ENCODE results near the gene VSIG10. TPM values are rescaled to one million over a fixed set of nuclear protein-coding genes. Genes with fewer than 3 reads are reported as not detected.

VSIG10 gene
- total and polyA plus RNA-seq, 2 of the 13 experiments (the other 11 are each of a cell fraction or from before 2014, with no cell fraction given) = 25.6 to 42.5 TPM

DNA sequence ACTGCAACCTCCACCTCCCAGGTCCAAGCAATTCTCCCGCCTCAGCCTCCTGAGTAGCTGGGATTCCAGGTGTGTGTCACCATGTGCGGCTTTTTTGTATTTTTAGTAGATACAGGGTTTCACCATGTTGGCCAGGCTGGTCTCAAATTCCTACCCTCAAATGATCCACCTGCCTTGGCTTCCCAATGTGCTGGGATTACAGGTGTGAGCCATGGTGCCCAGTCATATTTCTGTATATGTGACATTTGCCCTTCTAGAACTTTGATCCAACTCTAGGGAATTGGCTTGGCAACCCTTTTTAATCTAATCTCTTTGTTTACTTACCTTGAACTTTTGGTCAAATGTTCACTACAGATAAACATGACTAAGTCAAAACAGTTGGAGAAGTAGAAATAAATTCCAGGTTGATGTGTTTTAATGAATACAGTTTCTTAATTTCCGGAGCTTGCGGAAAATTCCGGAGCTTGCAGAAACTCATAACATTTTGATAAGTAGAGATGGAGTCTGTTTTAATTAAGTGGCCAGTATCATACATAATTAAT, 20.6 kb upstream of the VSIG10 start (continued):
- TF ChIP-seq, protein P1, sequence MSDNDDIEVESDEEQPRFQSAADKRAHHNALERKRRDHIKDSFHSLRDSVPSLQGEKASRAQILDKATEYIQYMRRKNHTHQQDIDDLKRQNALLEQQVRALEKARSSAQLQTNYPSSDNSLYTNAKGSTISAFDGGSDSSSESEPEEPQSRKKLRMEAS (IDR thresholded peaks at IDR 0.05) = peak; percentile 80; the same call in 1 of the 2 replicates
- no peak for TF ChIP-seq ZNF709 (CRISPR knock-in tag; IDR thresholded peaks at IDR 0.05)
- no peak; the same call in 1 of the 2 replicates for TF ChIP-seq KMT2B (CRISPR knock-in tag; IDR thresholded peaks at IDR 0.05)
- TF ChIP-seq, protein P2, sequence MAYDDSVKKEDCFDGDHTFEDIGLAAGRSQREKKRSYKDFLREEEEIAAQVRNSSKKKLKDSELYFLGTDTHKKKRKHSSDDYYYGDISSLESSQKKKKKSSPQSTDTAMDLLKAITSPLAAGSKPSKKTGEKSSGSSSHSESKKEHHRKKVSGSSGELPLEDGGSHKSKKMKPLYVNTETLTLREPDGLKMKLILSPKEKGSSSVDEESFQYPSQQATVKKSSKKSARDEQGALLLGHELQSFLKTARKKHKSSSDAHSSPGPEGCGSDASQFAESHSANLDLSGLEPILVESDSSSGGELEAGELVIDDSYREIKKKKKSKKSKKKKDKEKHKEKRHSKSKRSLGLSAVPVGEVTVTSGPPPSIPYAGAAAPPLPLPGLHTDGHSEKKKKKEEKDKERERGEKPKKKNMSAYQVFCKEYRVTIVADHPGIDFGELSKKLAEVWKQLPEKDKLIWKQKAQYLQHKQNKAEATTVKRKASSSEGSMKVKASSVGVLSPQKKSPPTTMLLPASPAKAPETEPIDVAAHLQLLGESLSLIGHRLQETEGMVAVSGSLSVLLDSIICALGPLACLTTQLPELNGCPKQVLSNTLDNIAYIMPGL (CRISPR knock-in tag; IDR thresholded peaks at IDR 0.05; ENCODE audit: borderline replicate concordance in 1 of 2, low read depth in 1 of 2) = peak in 1 of 2 experiments; percentile 23; a peak in 1 of 4 replicates
- TF ChIP-seq, protein P3, sequence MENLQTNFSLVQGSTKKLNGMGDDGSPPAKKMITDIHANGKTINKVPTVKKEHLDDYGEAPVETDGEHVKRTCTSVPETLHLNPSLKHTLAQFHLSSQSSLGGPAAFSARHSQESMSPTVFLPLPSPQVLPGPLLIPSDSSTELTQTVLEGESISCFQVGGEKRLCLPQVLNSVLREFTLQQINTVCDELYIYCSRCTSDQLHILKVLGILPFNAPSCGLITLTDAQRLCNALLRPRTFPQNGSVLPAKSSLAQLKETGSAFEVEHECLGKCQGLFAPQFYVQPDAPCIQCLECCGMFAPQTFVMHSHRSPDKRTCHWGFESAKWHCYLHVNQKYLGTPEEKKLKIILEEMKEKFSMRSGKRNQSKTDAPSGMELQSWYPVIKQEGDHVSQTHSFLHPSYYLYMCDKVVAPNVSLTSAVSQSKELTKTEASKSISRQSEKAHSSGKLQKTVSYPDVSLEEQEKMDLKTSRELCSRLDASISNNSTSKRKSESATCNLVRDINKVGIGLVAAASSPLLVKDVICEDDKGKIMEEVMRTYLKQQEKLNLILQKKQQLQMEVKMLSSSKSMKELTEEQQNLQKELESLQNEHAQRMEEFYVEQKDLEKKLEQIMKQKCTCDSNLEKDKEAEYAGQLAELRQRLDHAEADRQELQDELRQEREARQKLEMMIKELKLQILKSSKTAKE (CRISPR knock-in tag; IDR thresholded peaks at IDR 0.05; ENCODE audit: borderline replicate concordance) = 0 out of 2 replicates have a peak, but pooled peaks have one; percentile 48
- peak; percentile 49; the same call in 1 of the 2 replicates for TF ChIP-seq TBX3 (IDR thresholded peaks at IDR 0.05; ENCODE audit: borderline replicate concordance)
- TF ChIP-seq ZNF788 (CRISPR knock-in tag; IDR thresholded peaks at IDR 0.05; ENCODE audit: borderline replicate concordance) = no peak
- TF ChIP-seq MTF2 (CRISPR knock-in tag; IDR thresholded peaks at IDR 0.05; ENCODE audit: borderline replicate concordance) = no peak
- no peak for TF ChIP-seq HHEX (CRISPR knock-in tag; IDR thresholded peaks at IDR 0.05)
- no peak for TF ChIP-seq NFYB (CRISPR knock-in tag; IDR thresholded peaks at IDR 0.05)
- TF ChIP-seq ZNF383 (CRISPR knock-in tag; IDR thresholded peaks at IDR 0.05; ENCODE audit: borderline replicate concordance) = no peak
- TF ChIP-seq ZNF605 (CRISPR knock-in tag; IDR thresholded peaks at IDR 0.05) = no peak
- no peak for TF ChIP-seq ZNF674 (CRISPR knock-in tag; IDR thresholded peaks at IDR 0.05; ENCODE audit: low read depth)
- no peak for TF ChIP-seq ZNF367 (CRISPR knock-in tag; IDR thresholded peaks at IDR 0.05; ENCODE audit: borderline replicate concordance)
- TF ChIP-seq, protein P4, sequence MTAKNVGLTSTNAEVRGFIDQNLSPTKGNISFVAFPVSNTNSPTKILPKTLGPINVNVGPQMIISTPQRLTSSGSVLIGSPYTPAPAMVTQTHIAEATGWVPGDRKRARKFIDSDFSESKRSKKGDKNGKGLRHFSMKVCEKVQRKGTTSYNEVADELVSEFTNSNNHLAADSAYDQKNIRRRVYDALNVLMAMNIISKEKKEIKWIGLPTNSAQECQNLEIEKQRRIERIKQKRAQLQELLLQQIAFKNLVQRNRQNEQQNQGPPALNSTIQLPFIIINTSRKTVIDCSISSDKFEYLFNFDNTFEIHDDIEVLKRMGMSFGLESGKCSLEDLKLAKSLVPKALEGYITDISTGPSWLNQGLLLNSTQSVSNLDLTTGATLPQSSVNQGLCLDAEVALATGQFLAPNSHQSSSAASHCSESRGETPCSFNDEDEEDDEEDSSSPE (CRISPR knock-in tag; IDR thresholded peaks at IDR 0.05) = peak; percentile 40; the same call in 1 of the 2 replicates
- no peak for TF ChIP-seq ZFY (CRISPR knock-in tag; IDR thresholded peaks at IDR 0.05)
- TF ChIP-seq RARG (CRISPR knock-in tag; IDR thresholded peaks at IDR 0.05; ENCODE audit: low read depth) = no peak
- TF ChIP-seq, protein P5, sequence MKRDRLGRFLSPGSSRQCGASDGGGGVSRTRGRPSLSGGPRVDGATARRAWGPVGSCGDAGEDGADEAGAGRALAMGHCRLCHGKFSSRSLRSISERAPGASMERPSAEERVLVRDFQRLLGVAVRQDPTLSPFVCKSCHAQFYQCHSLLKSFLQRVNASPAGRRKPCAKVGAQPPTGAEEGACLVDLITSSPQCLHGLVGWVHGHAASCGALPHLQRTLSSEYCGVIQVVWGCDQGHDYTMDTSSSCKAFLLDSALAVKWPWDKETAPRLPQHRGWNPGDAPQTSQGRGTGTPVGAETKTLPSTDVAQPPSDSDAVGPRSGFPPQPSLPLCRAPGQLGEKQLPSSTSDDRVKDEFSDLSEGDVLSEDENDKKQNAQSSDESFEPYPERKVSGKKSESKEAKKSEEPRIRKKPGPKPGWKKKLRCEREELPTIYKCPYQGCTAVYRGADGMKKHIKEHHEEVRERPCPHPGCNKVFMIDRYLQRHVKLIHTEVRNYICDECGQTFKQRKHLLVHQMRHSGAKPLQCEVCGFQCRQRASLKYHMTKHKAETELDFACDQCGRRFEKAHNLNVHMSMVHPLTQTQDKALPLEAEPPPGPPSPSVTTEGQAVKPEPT (CRISPR knock-in tag; IDR thresholded peaks at IDR 0.05; ENCODE audit: low read depth) = no peak
- peak; percentile 42; the same call in 1 of the 2 replicates for TF ChIP-seq ZMYM3 (CRISPR knock-in tag; IDR thresholded peaks at IDR 0.05)
- no peak for TF ChIP-seq THYN1 (CRISPR knock-in tag; IDR thresholded peaks at IDR 0.05; ENCODE audit: borderline replicate concordance, low read depth)
- TF ChIP-seq ZC3H13 (CRISPR knock-in tag; IDR thresholded peaks at IDR 0.05) = no peak
- TF ChIP-seq KDM1A (CRISPR knock-in tag; IDR thresholded peaks at IDR 0.05) = no peak
- no peak for TF ChIP-seq CBX5 (CRISPR knock-in tag; IDR thresholded peaks at IDR 0.05; ENCODE audit: borderline replicate concordance)
